H9 (cell line): ENCODE measurements around the gene CBX1. TPM values are rescaled to one million over a fixed set of nuclear protein-coding genes. Genes with fewer than 3 reads are reported as not detected.
A peak's percentile ranks its signal among the peaks of the same experiment; 100 is the strongest.

ENCODE experiments used
- DNase-seq: peaks from one replicate; pipeline ENCODE4 v3.0.0-alpha.2; 2017
- H2AFZ ChIP-seq: one replicate; pipeline ENCODE4 v1.6.1; 2013; ENCODE audit warnings: mild to moderate bottlenecking, low read length, control low read depth, moderate library complexity
- H2AK5ac ChIP-seq: 2 replicates; pipeline ENCODE4 v1.6.1; 2013; ENCODE audit warnings: low read length, control low read depth, mixed read lengths; ENCODE audit not compliant: insufficient read length
- H2BK120ac ChIP-seq: one replicate; pipeline ENCODE4 v1.6.1; 2013; ENCODE audit warnings: low read depth, mild to moderate bottlenecking, low read length, control low read depth, inconsistent platforms; ENCODE audit not compliant: poor library complexity, severe bottlenecking
- H2BK12ac ChIP-seq: 2 replicates; pipeline ENCODE4 v1.6.1; 2013; ENCODE audit warnings: low read length, control low read depth, mixed read lengths, low read depth; ENCODE audit not compliant: insufficient read length
- H2BK15ac ChIP-seq: 2 replicates; pipeline ENCODE4 v1.6.1; 2013; ENCODE audit warnings: low read depth, low read length, control low read depth
- H2BK20ac ChIP-seq: one replicate; pipeline ENCODE4 v1.6.1; 2013; ENCODE audit warnings: low read depth, mild to moderate bottlenecking, low read length, control low read depth, inconsistent platforms; ENCODE audit not compliant: poor library complexity, severe bottlenecking
- H2BK5ac ChIP-seq: 2 replicates; pipeline ENCODE4 v1.6.1; 2013; ENCODE audit warnings: low read length, control low read depth, mixed read lengths; ENCODE audit not compliant: insufficient read length
- H3K14ac ChIP-seq: 2 replicates; pipeline ENCODE4 v1.6.1; 2013; ENCODE audit warnings: low read length, control low read depth; ENCODE audit not compliant: insufficient read depth
- H3K18ac ChIP-seq: 2 replicates; pipeline ENCODE4 v1.6.1; 2013; ENCODE audit warnings: low read depth, mild to moderate bottlenecking, mixed read lengths, low read length, control low read depth; ENCODE audit not compliant: insufficient read length
- H3K23ac ChIP-seq: 2 replicates; pipeline ENCODE4 v1.6.1; 2013; ENCODE audit warnings: low read length, control low read depth, mixed read lengths, low read depth; ENCODE audit not compliant: insufficient read length
- H3K23me2 ChIP-seq: 2 replicates; pipeline ENCODE4 v1.6.1; 2013; ENCODE audit warnings: low read depth, mild to moderate bottlenecking, mixed read lengths, low read length, control low read depth; ENCODE audit not compliant: insufficient read length, poor library complexity, severe bottlenecking
- H3K27ac ChIP-seq: 2 replicates; pipeline ENCODE4 v1.5.1; 2013; ENCODE audit warnings: low read length, control low read depth, mixed read lengths, low read depth; ENCODE audit not compliant: insufficient read length
- H3K27me3 ChIP-seq: 2 replicates; pipeline ENCODE4 v1.6.1; 2013; ENCODE audit warnings: low read length, control low read depth, inconsistent platforms; ENCODE audit not compliant: insufficient read depth
- H3K4ac ChIP-seq: 2 replicates; pipeline ENCODE4 v1.6.1; 2013; ENCODE audit warnings: low read depth, mild to moderate bottlenecking, control low read depth, inconsistent platforms, low read length, moderate library complexity
- H3K4me1 ChIP-seq: 2 replicates; pipeline ENCODE4 v1.6.1; 2013; ENCODE audit warnings: low read length, control low read depth, inconsistent platforms; ENCODE audit not compliant: insufficient read depth
- H3K4me2 ChIP-seq: 2 replicates; pipeline ENCODE4 v1.6.1; 2013; ENCODE audit warnings: low read length, control low read depth, mixed read lengths; ENCODE audit not compliant: insufficient read length, insufficient read depth
- H3K56ac ChIP-seq: 2 replicates; pipeline ENCODE4 v1.6.1; 2013; ENCODE audit warnings: low read depth, mild to moderate bottlenecking, mixed read lengths, low read length, control low read depth; ENCODE audit not compliant: insufficient read length
- H3K79me1 ChIP-seq: 2 replicates; pipeline ENCODE4 v1.6.1; 2013; ENCODE audit warnings: low read depth, mild to moderate bottlenecking, moderate library complexity, low read length, control low read depth, inconsistent platforms; ENCODE audit not compliant: insufficient read depth, poor library complexity, severe bottlenecking
- H3K79me2 ChIP-seq: 2 replicates; pipeline ENCODE4 v1.6.1; 2013; ENCODE audit warnings: low read length, control low read depth, inconsistent platforms; ENCODE audit not compliant: insufficient read depth
- H3K9ac ChIP-seq: 2 replicates; pipeline ENCODE4 v1.6.1; 2013; ENCODE audit warnings: low read length, control low read depth, mixed read lengths; ENCODE audit not compliant: insufficient read length; ENCODE audit errors: extremely low read depth
- H3K9me3 ChIP-seq: one replicate; pipeline ENCODE4 v1.6.1; 2013; ENCODE audit warnings: low read depth, low read length, inconsistent platforms; ENCODE audit not compliant: control insufficient read depth
- H3T11ph ChIP-seq: one replicate; pipeline ENCODE4 v1.6.1; 2013; ENCODE audit warnings: mild to moderate bottlenecking, low read length, control low read depth, inconsistent platforms
- H4K20me1 ChIP-seq: one replicate; pipeline ENCODE4 v1.6.1; 2013; ENCODE audit not compliant: control insufficient read depth, insufficient read length, insufficient read depth
- H4K5ac ChIP-seq: 2 replicates; pipeline ENCODE4 v1.6.1; 2013; ENCODE audit warnings: low read depth, mild to moderate bottlenecking, mixed read lengths, low read length, control low read depth; ENCODE audit not compliant: insufficient read length
- H4K8ac ChIP-seq: replicated peaks from 2 replicates; pipeline ENCODE4 v1.6.1; 2013; ENCODE audit warnings: low read length, control low read depth, mixed read lengths, low read depth; ENCODE audit not compliant: insufficient read length
- H4K91ac ChIP-seq: 2 replicates; pipeline ENCODE4 v1.6.1; 2013; ENCODE audit warnings: low read depth, mild to moderate bottlenecking, moderate library complexity, mixed read lengths, low read length, control low read depth; ENCODE audit not compliant: insufficient read length
- H3K27ac Mint-ChIP-seq, 3 experiments: 2 replicates in 2 of 3; 3 replicates in 1 of 3; pipeline ENCODE4 v1.8.0; 2020 to 2021; ENCODE audit warnings: mixed read lengths in 3 of 3, mild to moderate bottlenecking in 1 of 3, moderate library complexity in 1 of 3
- H3K27me3 Mint-ChIP-seq: 2 replicates; pipeline ENCODE4 v1.8.0; 2021; ENCODE audit warnings: low read depth, mild to moderate bottlenecking, moderate library complexity, mixed read lengths
- H3K36me3 Mint-ChIP-seq, 3 experiments: 2 replicates in 2 of 3; 3 replicates in 1 of 3; pipeline ENCODE4 v1.8.0; 2020 to 2021; ENCODE audit warnings: low read depth in 3 of 3, mixed read lengths in 3 of 3; ENCODE audit not compliant: insufficient read depth in 1 of 3
- H3K4me1 Mint-ChIP-seq, 2 experiments: 2 replicates each; pipeline ENCODE4 v1.8.0; 2020; ENCODE audit warnings: mixed read lengths in 2 of 2
- H3K4me3 Mint-ChIP-seq, 2 experiments: 2 replicates in 1 of 2; 3 replicates in 1 of 2; pipeline ENCODE4 v1.8.0; 2020 to 2021; ENCODE audit warnings: mild to moderate bottlenecking in 2 of 2, mixed read lengths in 2 of 2, moderate library complexity in 1 of 2
- H3K9me3 Mint-ChIP-seq, 2 experiments: 2 replicates in 1 of 2; 3 replicates in 1 of 2; pipeline ENCODE4 v1.8.0; 2020; ENCODE audit warnings: mild to moderate bottlenecking in 2 of 2, mixed read lengths in 2 of 2, moderate library complexity in 1 of 2
- CTCF ChIP-seq: fragments of 200-600 bp; sonication (generic); conservative IDR thresholded peaks from 3 replicates; pipeline ENCODE4 v1.8.0; 2021; ENCODE audit warnings: antibody characterized with exemption, mild to moderate bottlenecking
- WGBS: extraction: QIAGEN DNeasy Blood & Tissue Kit; methylation state at CpG from one replicate; pipeline ENCODE4 v1.1.7; 2013; ENCODE audit warnings: missing lambda C conversion rate, low lambda C conversion rate, mixed read lengths; ENCODE audit not compliant: insufficient read length; ENCODE audit errors: extremely low coverage; 5-methylcytosine and 5-hydroxymethylcytosine counted together
- total RNA-seq: library from RNA; stranded (reverse); gene quantifications from 2 replicates; pipeline ENCODE4 v1.2.1, GENCODE V29; 2021

The CBX1 gene
- total RNA-seq, 1 experiment from 2014 or later = 155 TPM

GRCh38 chr17:48047741-48048383 lies 53.4 kb downstream of the CBX1 start, which contains the start of gene NFE2L1:
NFE2L1 (plus strand) TSS chr17:48048359; CDS start chr17:48051119, 2,760 bp downstream.
- peak within 1 kb of the TSS; percentile 96 for H3K18ac ChIP-seq
- peak within 1 kb of the TSS; percentile 48 for H3K27ac ChIP-seq
- no peak within 1 kb of the TSS for H2AK5ac ChIP-seq
- H2AFZ ChIP-seq = no peak within 1 kb of the TSS
- no peaks in the 10 kb centered on the region for H3K27me3 ChIP-seq
- WGBS = no CpG with 5 or more reads among the region's 47 CpGs
- peaks cover 14% of the 10 kb centered on the region; the same call in 1 of the 2 replicates for H3K79me2 ChIP-seq
- peak within 1 kb of the TSS; percentile 41 for H3K23ac ChIP-seq
- peak within 1 kb of the TSS; percentile 92 for H3K9ac ChIP-seq
- DNase-seq = peak; percentile 100
- H2BK20ac ChIP-seq = no peak within 1 kb of the TSS
- no peak within 1 kb of the TSS for H2BK12ac ChIP-seq
- H3K27ac Mint-ChIP-seq = peak within 1 kb of the TSS; percentile 99 to 100 (median 100)
- no peak within 1 kb of the TSS for H3T11ph ChIP-seq
- no peaks in the 10 kb centered on the region for H3K79me1 ChIP-seq
- peak within 1 kb of the TSS; percentile 46 for H3K56ac ChIP-seq
- peak within 1 kb of the TSS; percentile 89 to 94 for H3K4me3 Mint-ChIP-seq
- peak within 1 kb of the TSS; percentile 95 for H3K14ac ChIP-seq
- H4K5ac ChIP-seq = peak within 1 kb of the TSS; percentile 81
- no peak for TF ChIP-seq CTCF
- H3K36me3 Mint-ChIP-seq = peaks cover 18 to 27% (median 24%) of the 10 kb centered on the region in 3 experiments
- H4K91ac ChIP-seq = no peak within 1 kb of the TSS
- no peaks in the 10 kb centered on the region; the same call in 1 of the 2 replicates for H3K27me3 Mint-ChIP-seq
- no peaks in the 10 kb centered on the region; a peak in 1 of 5 replicates for H3K9me3 Mint-ChIP-seq
- H2BK120ac ChIP-seq = no peak within 1 kb of the TSS
- no peak within 1 kb of the TSS for H2BK15ac ChIP-seq
- peaks cover 50 to 60% of the 10 kb centered on the region in 2 experiments for H3K4me1 Mint-ChIP-seq
- H4K8ac ChIP-seq = no peak within 1 kb of the TSS
- H3K4me1 ChIP-seq = peaks cover 9% of the 10 kb centered on the region; the same call in 1 of the 2 replicates
- no peak within 1 kb of the TSS; the same call in 1 of the 2 replicates for H3K4ac ChIP-seq
- peak within 1 kb of the TSS; percentile 93 for H3K4me2 ChIP-seq
- H3K9me3 ChIP-seq = no peaks in the 10 kb centered on the region
- H2BK5ac ChIP-seq = peak within 1 kb of the TSS; percentile 14
- H3K23me2 ChIP-seq = peaks cover 11% of the 10 kb centered on the region
- H4K20me1 ChIP-seq = no peaks in the 10 kb centered on the region
